GM19035 (cell line): ENCODE measurements around the gene SPRED3.

Source experiments
- ATAC-seq: cut with Tn5 transposase; IDR thresholded peaks from one replicate; pipeline ENCODE4 v1.9.1; 2021; ENCODE audit not compliant: unreplicated experiment

SPRED3 gene

DNA sequence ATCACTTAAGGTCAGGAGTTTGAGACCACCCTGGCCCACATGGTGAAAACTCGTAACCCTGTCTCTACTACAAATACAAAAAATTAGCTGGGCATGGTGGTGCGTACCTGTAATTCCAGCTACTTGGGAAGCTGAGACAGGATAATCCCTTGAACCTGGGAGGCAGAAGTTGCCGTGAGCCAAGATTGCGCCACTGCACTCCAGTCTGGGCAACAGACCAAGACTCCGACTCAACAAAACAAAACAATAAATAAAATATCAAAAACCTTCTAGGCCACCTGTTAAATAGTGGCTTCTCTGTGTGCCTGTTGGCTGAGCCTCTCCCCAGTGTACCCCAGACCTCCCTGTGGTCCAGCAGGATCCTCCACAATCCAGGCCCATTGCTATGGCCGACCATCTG lies 17.4 kb upstream of the SPRED3 start:
- ATAC-seq: no peak

DNA sequence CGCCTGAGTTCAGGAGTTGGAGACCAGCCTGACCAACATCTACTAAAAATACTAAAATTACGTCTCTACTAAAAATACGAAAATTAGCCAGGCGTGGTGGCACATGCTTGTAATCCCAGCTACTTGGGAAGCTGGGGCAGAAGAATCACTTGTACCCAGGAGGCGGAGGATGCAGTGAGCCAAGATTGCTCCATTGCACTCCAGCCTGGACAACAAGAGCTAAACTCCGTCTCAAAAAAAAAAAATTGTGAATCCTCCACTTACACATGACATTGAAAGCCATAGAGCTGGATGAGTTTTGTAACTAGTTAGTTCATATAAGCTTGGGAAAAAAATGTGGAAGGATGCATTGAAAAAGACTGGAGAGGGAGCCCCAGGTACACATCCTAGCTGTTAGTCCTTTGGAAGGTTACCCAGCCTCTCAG lies 14.6 kb upstream of the SPRED3 start:
- no peak for ATAC-seq

DNA sequence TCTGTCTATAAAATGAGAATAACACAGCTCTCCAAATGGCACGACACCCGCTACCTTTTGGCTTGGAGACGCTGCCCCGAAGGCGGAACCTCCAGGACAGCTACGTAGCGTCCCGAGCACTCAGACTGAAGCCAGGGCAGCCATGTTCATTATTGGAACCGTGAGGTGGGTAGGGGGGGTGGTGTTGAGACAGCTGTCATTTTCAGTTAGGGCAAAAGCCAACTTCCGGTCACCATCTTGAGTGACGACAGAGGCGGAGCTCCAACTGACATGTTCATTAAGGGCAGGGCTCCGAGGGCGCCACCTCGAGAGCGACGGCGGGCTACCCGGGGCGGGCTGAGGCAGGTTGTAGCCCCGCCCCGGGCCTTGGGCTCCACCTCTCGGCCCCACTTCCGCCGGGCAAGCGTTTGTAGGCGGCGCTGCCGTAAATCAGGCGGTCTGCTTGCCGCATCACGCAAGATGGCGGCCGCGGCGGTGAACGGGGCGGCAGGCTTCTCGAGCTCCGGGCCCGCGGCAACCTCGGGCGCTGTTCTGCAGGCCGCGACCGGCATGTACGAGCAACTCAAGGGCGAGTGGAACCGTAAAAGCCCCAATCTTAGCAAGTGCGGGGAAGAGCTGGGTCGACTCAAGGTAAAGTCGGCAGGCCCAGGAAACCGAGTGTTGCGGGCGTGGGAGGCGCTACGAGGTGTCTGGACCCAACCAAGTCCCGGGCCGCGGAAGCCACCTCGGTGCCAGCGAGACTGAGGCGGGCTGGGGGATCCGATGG lies 14.0 kb upstream of the SPRED3 start, which contains the start of gene PSMD8:
PSMD8 (plus strand) TSS at position 240 of the 766 bp plus-strand sequence; CDS start at position 271, 31 bp downstream.
- ATAC-seq: peak; percentile 96

DNA sequence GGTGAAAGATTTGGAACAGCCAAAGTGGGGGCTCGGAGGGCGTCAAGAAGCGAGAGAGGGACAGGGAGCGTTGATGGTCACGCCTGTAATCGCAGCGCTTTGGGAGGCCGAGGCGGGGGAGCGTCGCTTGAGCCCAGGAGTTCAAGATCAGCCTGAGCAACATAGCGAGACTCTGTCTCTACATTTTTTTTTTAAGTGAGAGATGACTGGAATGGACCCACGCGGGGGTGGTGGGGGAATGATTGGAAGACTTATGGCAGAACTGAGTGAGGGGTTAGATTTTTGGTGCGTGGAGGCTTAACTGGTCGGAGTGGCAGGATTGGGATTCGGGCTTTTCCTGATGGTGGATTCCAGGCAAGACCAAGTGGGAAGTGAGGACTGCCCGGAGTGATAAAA lies 13.4 kb upstream of the SPRED3 start:
- ATAC-seq: no peak

DNA sequence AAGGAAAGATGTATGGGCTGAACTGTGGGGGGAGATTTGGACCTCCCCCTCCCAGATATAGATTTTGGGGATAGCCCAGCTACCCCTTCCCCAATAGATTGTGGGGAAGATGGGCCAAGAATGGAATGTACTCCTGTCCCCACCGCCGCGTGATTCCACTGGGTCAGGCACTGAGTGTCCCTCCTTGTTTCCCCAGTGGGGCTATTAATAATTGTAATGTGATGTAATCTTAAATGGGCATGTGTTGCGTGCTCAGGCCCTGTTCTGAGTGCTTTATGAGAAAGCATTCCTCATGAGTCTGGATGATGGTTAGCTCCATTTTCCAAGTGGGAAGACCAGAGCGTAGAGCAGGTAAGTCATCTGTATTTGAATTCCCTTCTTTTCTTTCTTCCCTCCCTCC lies 12.7 kb upstream of the SPRED3 start:
- ATAC-seq: no peak

GRCh38 chr19:38376576-38376975 lies 11.9 kb upstream of the SPRED3 start:
- no peak for ATAC-seq

- ATAC-seq: no peak
Measured at GRCh38 chr19:38377052-38377451, 11.4 kb upstream of the SPRED3 start.

GRCh38 chr19:38378866-38379265 lies 9.6 kb upstream of the SPRED3 start:
- ATAC-seq: no peak

DNA sequence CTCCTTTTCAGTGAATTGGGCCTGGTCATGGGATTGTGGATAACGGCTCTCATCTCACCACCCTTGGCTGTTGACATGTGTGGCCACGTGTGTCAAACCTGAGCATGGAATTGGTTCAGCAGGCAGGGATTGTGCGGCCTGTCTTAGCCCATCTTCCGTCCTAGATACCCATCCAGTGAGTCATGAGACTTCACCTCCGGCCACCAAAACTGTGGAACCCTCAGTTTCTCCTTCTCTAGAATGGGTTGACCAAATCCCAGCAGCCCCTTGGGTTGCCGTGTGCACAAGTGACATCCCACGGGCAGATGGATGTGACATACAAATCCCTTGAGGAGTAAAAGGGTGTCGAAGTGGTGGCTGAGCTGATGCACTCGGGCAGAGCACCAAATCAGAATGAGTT lies 7.4 kb upstream of the SPRED3 start:
- ATAC-seq: no peak

DNA sequence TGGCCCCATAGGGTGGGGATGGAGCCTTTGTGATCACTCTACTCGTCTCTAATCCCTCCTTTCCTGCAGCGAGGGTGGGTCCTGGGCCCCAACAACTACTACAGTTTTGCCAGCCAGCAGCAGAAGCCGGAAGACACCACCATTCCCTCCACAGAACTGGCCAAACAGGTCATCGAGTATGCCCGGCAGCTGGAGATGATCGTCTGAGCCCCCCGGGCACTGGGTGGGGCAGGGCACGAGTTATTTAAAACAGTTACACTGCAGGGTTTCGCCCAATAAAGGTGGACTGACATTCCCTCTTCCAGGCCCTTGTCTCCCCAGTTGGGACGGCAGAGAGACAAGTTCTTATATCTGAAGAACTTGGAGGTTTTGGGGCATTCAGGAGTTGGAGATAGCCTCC lies 5.3 kb upstream of the SPRED3 start:
- ATAC-seq: no peak

GRCh38 chr19:38383743-38384142 lies 4.8 kb upstream of the SPRED3 start:
- ATAC-seq: no peak

GRCh38 chr19:38384209-38385027 lies 4.1 kb upstream of the SPRED3 start:
- no peak for ATAC-seq

DNA sequence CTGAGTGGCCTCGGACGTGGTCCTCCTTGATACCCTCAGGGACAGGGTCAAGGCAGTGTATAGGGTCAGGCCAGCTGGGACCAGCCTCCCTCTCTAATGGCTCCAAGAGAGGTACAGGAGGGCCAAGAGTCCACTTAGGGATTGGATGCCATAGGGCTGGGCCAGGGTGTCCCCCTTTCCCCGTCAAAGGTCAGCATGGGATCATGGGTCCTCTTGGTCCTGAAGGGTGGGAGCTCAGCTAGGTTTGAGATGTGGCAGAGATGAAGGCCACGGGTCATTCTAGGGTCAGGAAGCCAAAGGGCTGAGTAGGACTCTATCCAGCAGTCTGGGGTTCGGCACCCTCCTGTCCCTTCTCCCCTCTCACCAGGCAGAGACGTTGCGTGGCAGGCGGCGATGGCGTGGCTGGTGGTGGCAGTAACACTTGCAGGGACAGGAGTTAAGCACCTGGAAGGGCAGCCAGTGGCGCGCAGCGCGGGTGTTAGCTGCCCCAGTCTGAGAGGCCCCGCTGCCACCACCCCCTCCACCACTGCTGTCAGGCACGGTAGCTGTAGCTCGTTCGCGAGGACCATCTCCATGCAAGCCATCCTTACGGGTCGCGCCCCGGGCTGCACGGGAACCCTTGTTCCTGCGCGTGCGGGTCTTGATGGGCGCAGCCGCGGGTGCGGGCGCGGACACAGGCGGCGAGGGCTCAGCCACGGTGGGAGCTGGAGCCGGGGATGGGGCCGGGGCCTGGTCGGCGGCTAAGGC lies 3.3 kb upstream of the SPRED3 start:
- no peak for ATAC-seq

- ATAC-seq: no peak
Measured at GRCh38 chr19:38385804-38386257, 2.7 kb upstream of the SPRED3 start.

DNA sequence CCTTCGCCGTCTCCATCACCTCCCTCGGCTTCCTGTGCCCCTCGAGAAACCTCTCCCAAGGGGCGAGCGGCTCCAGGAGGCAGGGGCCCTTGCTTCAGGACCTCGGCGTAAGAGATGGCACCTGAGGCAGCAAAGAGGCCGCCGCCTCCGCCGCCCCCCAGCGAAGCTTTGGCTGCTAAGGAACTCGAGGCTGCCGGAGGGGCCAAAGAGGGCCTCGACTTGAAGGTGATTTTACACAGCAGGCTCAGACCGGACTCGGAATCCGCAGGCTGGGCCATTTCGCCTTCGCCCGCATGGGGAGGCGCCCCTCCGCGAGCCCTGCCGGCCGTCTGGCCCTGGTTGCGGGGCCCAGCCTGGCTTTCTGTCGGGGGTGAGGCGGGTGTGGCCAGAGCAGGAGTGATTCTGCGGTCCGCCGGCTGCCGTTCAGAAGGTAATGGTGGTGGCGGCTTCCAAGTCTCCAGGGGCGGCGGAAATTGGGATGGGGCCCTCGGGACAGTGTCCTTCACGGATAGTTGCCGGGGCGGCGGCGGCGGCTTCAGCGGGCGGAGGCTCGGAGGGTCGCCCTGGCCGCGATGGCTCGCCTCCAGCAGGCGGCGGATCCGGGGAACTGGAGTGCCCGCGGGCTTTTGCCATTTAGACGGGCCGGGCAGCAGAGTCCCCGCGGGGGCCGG lies 2.1 kb upstream of the SPRED3 start:
- ATAC-seq: no peak

DNA sequence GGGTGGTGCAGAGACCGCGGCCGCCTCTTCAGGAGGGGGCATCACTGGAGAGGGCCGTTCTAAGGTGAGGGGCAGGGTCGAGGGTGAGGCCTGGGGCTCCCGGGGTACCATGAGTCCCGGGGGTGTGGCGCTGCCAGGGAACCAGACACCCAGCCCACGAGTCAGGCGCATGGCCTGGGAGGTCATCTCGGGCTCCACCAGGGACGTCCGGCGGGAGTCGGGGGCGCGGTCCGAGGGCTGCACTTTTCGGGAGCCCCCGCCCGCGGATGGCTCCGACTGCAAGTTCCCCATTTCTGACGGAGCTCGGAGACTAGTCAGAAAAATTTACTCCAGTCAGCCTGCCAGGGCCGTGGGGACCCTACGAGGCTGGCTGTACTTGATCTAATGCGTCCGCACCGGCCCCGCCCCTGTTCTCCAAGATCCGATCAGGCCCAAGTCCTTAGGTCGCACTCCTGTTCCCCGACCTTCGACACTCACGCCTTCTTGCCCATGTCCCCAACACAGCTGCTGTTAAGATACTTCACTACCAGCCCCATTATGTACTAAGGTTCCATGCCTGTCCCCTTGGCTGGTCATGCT lies 1.4 kb upstream of the SPRED3 start:
- ATAC-seq: no peak

DNA sequence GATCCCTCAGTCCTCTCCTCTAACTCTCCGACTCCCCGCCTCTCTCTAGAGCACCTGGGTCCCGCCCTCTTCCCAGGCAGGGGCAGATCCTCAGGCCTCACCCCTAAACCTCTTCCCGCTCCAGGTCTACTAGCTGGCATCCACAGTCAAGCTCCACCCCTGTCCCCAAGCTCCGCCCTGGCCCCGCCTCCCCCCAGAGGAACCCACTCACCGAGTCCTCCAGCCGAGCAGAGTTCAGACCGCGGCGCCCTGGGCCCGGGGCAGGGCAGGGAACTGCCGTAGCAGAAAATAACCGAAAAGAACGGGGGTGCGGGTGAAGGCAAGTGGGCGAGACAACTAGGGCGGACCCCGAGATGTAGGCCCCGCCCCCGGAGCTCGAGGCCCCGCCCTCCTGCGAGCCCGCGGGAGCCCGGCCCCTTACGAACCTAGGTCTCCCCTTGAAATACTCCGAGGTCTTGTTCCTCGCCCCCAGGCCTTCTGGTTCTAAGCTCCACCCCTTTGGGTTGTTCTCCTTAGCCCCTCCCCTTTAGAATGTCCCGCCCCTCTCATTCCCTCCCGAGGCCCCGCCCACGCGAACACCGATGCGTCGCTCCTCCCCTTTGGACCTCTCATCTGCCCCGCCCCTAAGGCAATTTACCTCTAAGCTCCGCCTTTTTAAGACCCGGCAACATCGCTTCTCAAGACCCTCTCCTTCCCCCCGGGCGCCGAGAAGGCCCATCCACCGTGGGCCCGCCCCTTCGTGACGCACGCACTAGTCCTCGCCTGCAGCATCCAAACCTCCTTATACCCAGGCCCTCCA lies 748 bp upstream of the SPRED3 start, which contains the start of gene GGN:
GGN (minus strand) TSS at position 485 of the 799 bp plus-strand sequence. CDS start 773 bp downstream, outside the sequence.
- ATAC-seq: peak; percentile 66

DNA sequence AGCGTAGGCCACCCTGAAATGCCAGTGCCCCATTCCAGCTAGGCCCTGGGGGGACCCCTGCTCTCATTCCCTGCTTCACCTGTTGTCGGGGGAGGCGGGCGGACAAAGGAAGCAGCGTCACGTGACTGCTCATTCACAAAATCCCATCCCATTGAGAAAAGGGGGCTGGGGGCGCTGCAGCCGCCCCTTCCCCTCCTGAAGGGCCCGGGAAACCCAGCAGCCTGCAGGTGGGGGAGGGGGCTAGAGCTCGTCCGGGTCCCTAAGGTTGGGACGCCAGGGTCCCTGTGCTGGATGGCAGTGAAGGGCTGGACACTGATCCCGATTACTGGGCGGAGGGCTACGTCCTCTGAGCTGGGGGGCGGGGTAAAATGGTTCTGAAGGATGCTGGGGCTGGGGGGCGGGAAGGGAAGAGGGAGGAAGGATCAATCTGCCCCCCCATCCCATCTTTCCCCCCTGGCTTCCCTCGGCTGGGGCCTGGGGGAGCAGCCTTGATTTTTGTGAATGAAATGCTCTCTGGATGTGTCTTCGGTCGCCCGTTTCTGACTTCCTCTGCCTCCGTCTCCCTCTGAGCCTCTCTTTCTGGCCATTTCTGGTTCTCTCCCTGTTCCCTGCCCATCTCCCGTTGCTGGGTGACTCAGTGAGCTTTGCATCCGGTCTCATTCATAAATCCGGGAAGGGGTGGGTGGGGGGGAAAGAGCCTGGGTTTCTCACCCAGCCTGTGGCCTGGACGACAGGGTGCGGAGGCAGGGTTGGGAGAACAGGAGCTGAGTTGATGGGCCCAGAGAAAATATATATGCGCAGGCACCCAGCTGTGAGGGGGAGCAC lies 816 bp downstream of the SPRED3 start:
- ATAC-seq: no peak
